Superior temporal gyrus (tissue), 1 donor: ENCODE data around the gene GAB1.

Experiments used
- DNase-seq: peaks from one replicate; pipeline ENCODE4 v3.0.0-alpha.2; 2016; ENCODE audit errors: extremely low spot score

GAB1 gene

DNA sequence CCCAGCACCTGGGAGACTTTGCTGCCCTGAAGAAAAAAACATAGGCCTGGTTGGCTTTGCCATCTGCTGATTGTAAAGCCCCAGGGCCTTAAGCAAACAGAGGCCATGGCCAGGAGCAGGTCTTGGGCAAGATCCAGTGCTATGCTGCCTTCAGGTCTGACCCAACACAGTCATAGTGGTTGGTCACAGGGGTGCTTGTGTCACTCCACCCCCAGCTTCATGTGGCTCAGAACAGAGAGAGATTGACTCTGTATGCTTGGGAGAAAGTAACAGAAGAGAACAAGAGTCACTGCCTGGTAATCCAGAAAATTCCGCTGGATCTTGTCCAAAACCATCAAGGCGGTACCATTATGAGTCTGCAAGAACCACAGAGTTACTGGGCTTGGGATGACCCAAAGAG, 152.4 kb downstream of the GAB1 start:
- no peak for DNase-seq

DNA sequence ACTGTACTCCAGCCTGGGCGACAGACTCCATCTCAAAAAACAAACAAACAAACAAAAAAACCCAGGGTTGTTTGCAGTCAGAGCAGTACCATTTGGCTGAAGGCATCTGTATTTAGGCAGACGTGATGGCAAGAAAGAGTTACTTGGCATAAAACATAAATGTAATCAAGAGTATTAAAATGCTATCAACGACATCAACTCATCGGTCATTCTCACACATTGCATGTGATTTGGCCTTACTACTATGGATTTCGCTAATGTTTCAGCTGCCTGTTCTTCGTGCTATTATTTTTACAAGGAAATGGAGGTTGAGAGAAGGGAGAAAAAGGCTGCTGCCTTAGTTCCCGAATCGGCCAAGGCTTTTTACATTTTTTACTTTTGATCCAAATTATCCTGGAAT, 161.3 kb downstream of the GAB1 start:
- DNase-seq: no peak

DNA sequence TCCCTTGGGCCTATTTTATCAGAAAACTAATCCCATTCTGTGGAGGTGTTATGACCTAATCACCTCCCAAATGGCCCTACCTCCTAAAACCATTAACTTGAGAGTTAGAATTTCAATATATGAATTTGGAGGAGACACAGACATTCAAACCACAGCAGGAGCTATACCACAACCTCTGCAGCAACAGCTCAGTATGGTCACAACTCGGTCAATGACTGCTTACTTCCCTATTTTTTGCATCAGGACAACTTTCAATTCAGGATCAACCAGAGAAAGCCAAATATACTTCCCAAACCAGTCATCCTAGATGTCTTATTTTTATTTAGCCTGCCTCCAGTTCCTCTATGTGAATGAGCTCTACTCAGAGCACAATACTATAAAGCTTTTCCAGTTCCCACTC, 165.6 kb downstream of the GAB1 start:
- no peak for DNase-seq

DNA sequence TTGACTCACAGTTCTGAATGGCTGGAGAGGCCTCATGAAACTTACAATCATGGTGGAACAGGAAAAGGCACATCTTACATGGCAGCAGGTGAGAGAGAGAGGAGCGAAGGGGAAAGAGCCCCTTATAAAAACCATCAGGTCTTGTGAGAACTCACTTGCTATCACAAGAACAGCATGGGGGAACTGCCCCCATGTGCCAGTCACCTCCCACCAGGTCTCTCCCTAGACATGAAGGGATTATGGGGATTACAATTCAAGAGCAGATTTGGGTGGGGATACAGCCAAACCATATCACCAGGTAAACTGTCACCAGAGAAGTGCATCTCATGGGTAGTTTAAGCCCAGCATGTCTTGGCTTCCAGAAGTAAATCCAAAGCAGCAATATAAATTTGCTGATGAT, 169.4 kb downstream of the GAB1 start:
- DNase-seq: no peak

DNA sequence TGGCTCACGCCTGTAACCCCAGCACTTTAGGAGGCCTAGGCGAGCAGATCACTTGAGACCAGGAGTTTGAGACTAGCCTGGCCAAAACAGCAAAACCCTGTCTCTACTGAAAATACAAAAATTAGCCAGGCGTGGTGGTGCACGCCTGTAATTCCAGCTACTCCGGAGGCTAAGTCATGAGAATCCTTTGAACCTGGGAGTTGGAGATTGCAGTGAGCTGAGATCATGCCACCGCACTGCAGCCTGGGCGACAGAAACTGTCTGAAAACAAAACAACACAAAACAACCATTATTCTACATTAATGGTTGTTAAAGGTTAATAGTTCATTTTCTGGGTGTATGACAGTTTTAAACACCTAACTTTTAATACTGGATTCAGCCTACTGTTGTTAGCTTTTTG, 175.2 kb downstream of the GAB1 start:
- no peak for DNase-seq

DNA sequence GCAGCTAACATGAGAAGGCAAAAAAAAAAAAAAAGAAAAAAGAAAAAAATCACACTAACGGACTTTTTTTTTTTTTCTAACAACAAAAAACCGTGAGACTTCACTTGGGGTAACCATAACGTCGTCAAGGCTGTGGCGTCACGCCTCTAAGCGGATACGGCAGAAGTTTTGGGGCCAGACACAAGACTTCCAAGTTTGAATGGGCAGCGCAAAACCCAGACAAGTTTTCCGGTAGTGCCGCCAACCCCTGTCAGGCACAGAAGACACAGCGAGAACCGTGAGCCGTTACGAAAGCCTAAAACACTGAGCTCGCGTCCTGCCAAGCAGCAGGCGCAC, 176.3 kb downstream of the GAB1 start:
- DNase-seq: no peak

DNA sequence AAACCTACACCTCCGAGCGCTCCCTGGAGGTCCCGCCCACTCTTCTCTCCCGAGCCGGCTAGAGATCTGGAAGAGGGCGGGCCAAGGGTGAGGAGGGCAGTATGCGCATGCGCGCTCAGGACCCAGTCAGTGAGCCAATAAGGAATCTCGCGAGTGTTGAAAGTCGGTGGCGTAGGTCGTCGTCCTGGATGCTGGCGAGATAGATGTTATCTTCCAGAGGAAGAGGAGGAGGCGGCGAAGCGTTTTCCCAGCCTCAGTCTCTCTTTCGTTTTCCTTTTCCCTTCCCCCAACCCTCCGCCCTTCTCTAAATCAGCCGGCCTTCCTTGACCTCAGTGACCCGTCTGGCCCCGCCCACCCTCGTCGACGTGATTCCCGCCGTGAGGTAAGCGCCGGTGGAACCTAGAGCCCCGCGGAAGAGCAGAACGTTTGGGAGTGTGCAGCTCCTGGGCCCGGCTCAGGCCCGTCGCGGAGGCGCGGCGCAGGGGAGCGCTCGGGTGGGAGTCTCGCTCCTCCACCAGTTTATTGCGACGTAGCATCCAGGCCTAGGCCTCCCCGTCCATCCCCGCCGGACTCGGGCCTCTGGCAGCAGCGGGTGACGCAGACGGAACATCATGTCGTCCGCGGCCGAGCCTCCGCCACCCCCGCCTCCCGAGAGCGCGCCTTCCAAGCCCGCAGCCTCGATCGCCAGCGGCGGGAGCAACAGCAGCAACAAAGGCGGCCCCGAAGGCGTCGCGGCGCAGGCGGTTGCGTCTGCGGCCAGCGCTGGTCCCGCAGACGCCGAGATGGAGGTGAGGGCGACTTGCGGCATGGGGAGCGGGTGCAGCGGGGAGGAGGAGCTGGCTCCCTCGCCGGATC, 176.9 kb downstream of the GAB1 start, which contains the start of gene SMARCA5:
Gene SMARCA5, plus strand, starts transcription at position 389 of the 855 bp plus-strand sequence. Its CDS starts 223 bp downstream, at position 612.
- peak; percentile 98 for DNase-seq

DNA sequence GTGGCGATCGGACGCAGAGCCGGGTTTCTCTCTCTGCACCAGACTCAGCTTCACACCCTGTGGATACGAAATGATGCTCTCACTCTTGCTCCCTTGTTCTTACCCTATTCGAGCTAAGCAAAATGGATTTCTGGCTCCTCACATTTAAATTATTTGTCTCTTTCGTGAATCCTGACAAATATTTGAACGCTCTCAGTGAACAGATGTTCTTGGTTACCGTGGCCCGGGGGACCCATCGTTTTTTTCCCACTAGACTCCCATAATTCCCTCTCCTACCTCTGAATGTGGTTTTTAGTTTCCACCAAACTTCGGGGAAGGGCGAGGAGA, 177.5 kb downstream of the GAB1 start:
- peak; percentile 39 for DNase-seq

DNA sequence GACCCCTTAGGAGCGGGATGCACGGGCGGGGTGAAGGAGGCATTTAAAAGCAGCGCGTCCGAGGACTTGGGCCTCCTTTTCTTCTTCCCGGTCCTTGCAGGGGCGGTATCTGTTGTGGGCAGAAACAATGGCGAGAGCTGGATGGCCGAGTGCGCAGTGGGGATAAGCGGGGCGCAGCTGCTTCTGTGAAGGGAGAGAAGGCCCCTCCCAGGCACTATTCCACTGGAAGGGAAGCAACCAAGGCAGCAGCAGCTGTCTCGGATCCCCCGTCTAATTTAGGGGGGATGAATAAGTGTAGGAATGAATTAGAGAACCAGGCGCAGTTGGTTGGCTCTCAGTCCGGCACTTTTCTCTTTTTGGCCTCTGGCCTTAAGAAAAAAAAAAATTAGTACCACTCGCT, 177.8 kb downstream of the GAB1 start:
- peak; percentile 54 for DNase-seq

DNA sequence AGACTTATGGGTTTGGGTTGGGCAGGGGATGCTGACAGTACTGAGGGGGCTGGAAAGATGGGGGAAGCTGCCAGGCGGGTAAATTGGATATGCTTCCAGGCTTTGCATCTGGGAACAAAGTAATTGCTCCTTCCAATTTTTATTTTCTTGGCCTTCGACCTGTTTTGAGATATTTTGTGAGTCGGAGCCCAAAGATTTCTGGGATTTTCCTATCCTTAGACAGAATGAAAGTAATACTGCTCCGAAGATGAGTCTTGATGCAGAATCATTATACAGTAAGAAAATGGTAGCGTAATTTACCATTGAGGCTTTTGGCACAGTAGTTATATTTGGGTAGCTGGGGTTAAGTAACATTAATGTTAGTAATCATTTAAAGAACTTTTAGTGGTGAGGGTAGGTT, 178.2 kb downstream of the GAB1 start:
- DNase-seq: no peak

DNA sequence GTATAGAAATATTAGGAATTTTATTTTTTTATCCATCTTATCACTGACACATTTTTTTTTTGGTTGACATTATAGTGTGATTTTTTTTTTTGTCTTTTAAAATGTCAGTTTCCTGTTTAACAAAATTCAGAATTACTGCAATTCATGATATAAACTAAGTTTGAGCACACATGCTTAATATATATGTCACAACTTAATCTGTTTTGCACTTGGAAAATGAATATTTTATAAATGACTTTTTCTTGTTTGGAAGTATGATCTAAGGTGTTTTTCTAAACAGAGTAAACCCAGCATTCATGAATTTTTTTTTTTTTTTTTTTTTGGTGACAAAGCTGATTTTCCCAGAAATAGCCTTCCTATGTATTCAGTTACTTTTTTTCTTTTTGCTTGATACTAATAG, 179.2 kb downstream of the GAB1 start:
- no peak for DNase-seq

DNA sequence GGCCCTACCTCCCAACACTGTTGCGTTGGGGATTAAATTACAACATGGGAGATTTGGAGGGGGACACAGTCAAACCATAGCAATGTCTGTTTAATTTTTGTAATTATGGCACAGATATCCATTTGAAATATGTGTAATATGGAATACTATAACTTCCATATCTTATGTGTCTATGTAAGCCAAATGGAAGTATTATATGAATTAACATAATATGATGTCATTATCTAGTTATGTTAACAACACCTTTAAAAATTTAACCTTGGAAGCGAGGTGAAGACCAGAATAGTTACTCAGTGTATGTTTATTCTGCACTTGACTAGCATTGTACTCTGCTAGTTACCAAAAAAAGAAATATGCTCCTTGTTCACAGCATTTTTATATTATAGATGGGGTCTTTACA, 181.1 kb downstream of the GAB1 start:
- no peak for DNase-seq
